ENCODE data around the gene LITAFD.

The LITAFD gene

DNA sequence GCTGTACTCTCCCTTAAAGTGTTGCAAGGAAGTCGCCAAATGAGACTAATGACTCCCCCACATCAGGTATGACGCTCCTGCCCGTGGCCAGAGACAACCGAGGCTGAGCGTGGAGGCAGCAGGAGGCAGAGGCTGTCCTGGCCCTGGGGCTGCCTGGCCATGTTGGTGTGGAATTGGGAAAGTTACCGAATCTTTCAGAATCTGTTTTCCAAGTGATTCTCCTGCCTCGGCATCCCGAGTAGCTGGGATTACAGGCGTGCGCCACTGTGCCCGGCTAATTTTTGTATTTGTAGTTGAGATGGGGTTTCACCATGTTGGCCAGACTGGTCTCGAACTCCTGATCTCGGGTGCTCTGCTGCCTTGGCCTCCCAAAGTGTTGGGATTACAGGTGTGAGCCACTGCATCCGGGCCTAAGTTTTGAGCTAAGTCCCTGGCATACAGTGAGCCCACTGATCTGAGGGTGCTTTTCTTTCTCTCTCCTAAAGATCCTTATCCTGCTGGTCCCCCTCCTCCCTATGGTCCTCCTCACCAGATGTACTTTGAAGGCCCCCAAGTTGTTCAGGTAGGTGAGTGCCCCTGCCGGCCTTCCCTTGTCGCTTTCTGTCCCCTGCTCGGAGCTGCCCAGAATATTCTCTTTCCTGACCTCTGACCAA lies 700 bp downstream of the LITAFD start:
- no peak overlapping the region for H3K4me3 ChIP-seq
- H3K27me3 ChIP-seq, result no peaks in the 10 kb centered on the region
- H3K4me2 ChIP-seq, result no peak overlapping the region
- no peak overlapping the region for H3K27ac ChIP-seq
- peaks cover 0 to 9% (median 7%) of the 10 kb centered on the region in 11 experiments; a peak in 15 of 22 replicates for H3K36me3 ChIP-seq
- TF ChIP-seq Cebpa-rat (IDR thresholded peaks at IDR 0.05), result no peak
- no peak overlapping the region for H3K9ac ChIP-seq
- peaks cover 5 to 38% (median 30%) of the 10 kb centered on the region in 11 experiments; a peak in 21 of 22 replicates for H4K20me1 ChIP-seq
- no peaks in the 10 kb centered on the region for H3K9me3 ChIP-seq (replicated peaks in 1 of 11)
- peaks cover 23 to 71% (median 55%) of the 10 kb centered on the region in 10 experiments for H3K4me1 ChIP-seq

DNA sequence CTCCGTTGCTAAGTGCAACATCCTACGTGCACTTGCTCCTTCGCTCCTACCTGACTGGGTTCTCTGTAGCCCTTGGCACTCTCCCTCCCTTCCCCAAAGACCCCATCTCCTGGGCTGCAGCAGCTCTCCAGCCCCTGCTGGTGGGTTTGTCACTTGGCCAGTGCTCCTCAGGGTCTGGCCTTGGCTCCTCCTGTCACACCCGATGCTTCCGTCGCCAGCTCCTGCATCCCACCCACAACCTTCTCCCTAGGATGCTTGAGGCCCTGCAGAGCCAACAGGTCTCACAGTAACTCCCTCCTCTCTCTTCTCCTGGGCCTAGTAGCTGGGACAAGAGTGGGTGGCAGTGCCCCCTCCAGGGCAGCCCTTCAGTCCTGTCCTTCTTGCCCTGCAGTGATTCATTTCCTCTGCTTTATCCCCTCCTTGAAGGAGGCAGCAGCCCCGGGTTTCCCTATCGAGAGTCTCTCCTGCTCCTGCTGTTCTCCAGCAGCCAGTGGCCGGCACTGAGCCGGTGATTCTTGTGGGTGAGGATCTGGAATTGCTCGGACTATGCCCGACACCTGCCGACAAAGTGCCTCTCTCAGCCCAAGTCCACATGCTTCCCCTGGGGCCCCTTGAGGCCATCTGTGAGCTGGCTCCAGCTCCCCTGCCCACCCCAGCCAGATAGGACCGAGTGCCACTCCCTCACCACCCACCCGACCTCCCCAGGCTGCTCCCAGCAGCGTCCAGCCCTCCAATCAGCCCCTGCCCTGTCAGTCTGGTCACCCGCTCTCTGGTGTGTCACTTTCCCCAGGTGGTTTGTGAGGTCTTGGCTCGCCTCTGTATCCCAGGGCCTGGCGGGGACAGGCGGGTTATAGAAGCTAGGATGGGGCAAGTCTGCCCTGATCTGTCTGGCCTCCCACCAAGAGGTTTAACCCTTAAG lies 3.8 kb downstream of the LITAFD start:
- Histone ChIP-seq H3K27ac (peak overlapping the region in 1 of 11 experiments; percentile 4; a peak in 1 of 22 replicates), H3K9ac (peak overlapping the region in 9 of 11 experiments; percentile 13 to 56 (median 40); a peak in 8 of 22 replicates)

DNA sequence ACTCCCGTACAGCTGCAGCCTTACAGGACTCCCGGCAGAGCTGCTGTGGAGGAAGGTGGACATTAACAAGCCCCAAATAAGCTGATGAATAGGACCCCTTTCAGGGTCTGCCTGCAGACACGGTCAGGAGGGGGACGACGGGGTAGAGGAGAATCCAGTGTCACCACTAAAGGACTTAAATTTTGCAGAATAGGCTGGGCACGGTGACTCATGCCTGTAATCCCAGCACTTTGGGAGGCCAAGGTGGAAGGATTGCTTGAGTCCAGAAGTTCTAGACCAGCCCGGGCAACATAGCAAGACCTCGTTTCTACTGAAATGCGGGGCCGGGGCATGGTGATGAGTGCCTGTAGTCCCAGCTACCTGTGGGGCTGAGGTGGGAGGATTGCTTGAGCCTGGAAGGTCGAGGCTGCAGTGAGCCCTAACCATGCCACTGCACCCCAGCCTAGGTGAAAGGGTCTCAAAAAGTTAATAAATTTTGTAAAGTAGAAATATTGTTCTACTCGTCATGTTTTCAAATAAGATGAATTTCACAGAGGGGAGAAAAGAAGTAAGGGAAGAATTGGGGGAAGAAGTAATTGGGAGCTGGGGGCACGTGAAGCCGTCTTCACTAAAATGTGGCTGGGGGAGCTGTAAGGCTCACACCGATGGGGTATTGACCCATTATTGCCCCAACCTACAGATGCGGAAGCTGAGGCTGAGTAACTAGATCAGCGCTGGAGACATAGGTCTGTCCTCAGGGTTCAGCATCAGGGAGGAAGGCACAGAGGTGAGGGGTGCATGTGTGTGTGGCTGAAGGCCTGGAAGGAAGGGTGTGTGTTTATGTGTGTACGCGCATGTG lies 4.7 kb downstream of the LITAFD start:
- Histone ChIP-seq H3K27ac (no peak overlapping the region), H4K20me1 (peaks cover 41 to 77% (median 70%) of the 10 kb centered on the region in 11 experiments; a peak in 21 of 22 replicates), H3K4me1 (peaks cover 36 to 85% (median 75%) of the 10 kb centered on the region in 10 experiments), H3K4me3 (no peak overlapping the region), H3K27me3 (no peaks in the 10 kb centered on the region), H3K36me3 (peaks cover 31 to 47% (median 39%) of the 10 kb centered on the region in 11 experiments; a peak in 21 of 22 replicates), H3K4me2 (peak overlapping the region; percentile 45 to 80 (median 66)), H3K9me3 (replicated peaks in 1 of 11) (no peaks in the 10 kb centered on the region), H3K9ac (peak overlapping the region in 6 of 11 experiments; percentile 15 to 56 (median 38); a peak in 6 of 22 replicates)
- no peak for TF ChIP-seq Cebpa-rat (IDR thresholded peaks at IDR 0.05)

More for the DNA sequence above, 3.8 kb downstream of the LITAFD start:
- Histone ChIP-seq H3K4me2 (peak overlapping the region; percentile 45 to 80 (median 66)), H3K36me3 (peaks cover 26 to 39% (median 34%) of the 10 kb centered on the region in 11 experiments; a peak in 21 of 22 replicates), H3K4me3 (no peak overlapping the region), H3K9me3 (replicated peaks in 1 of 11) (no peaks in the 10 kb centered on the region), H4K20me1 (peaks cover 32 to 69% (median 61%) of the 10 kb centered on the region in 11 experiments; a peak in 21 of 22 replicates), H3K27me3 (no peaks in the 10 kb centered on the region), H3K4me1 (peaks cover 27 to 82% (median 68%) of the 10 kb centered on the region in 10 experiments)
- TF ChIP-seq Cebpa-rat (IDR thresholded peaks at IDR 0.05), result no peak

DNA sequence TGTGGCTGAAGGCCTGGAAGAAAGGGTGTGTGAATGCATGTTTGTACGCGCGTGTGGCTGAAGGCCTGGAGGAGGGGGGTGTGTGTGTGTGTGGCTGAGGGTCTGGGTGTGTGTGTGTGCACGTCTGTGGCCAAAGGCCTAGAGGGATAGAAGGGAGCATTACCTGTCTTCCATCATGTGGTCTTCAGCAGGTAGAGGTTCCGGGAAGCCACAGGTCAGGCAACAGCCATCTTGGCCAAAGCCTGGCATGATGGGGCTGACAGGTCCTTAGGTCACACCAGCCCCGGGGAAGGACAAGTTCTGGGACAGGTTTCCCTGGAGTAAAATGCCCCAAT lies 5.2 kb downstream of the LITAFD start:
- no peak for TF ChIP-seq Cebpa-rat (IDR thresholded peaks at IDR 0.05)
- H3K9me3 ChIP-seq (replicated peaks in 1 of 11), result no peaks in the 10 kb centered on the region
- no peaks in the 10 kb centered on the region for H3K27me3 ChIP-seq
- peak overlapping the region in 7 of 11 experiments; percentile 52 to 87 (median 66); a peak in 10 of 22 replicates for H3K4me2 ChIP-seq
- peaks cover 41 to 85% (median 77%) of the 10 kb centered on the region in 10 experiments for H3K4me1 ChIP-seq
- H3K36me3 ChIP-seq, result peaks cover 31 to 48% (median 40%) of the 10 kb centered on the region in 11 experiments; a peak in 21 of 22 replicates
- H3K9ac ChIP-seq, result no peak overlapping the region
- H3K4me3 ChIP-seq, result no peak overlapping the region
- peaks cover 47 to 83% (median 76%) of the 10 kb centered on the region in 11 experiments; a peak in 21 of 22 replicates for H4K20me1 ChIP-seq
- H3K27ac ChIP-seq, result no peak overlapping the region

DNA sequence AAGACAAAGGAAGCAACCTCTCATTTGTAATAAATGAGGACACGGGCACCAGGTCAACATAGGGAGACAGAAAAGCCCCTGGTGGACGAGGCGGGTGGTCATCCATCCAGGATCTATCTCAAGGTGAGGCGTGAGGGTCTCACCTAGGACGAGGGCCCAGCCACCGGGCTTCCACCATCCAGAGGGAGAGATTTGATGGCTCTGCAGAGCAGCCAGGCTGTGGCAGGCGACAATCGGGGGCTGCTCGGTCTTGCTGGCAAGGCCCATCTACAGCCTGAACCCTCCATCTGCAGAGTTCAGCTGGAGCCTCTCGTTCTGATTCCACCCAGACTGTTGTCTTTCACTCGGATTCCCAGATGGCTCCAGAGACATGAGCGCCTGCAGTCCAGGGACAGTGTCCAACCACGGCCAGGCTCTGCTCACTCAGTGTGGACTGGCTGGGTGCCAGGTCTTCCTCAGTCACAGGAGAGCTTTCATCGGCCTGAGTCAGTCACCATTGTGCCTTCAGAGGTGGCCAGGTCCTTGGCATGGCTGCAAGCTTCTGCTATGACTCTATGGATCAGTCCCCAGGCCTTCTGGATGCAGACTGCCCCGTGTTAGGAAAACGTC lies 5.9 kb downstream of the LITAFD start:
- peak overlapping the region in 3 of 11 experiments; percentile 31 to 44 (median 35); a peak in 3 of 22 replicates for H3K9ac ChIP-seq
- peaks cover 48 to 90% (median 82%) of the 10 kb centered on the region in 10 experiments for H3K4me1 ChIP-seq
- H3K4me2 ChIP-seq, result peak overlapping the region in 6 of 11 experiments; percentile 67 to 89 (median 80); a peak in 8 of 22 replicates
- H3K27ac ChIP-seq, result peak overlapping the region in 2 of 11 experiments; percentile 0 to 7; a peak in 1 of 22 replicates
- peaks cover 33 to 54% (median 41%) of the 10 kb centered on the region in 11 experiments; a peak in 21 of 22 replicates for H3K36me3 ChIP-seq
- no peaks in the 10 kb centered on the region for H3K9me3 ChIP-seq (replicated peaks in 1 of 11)
- peaks cover 54 to 90% (median 82%) of the 10 kb centered on the region in 11 experiments; a peak in 21 of 22 replicates for H4K20me1 ChIP-seq
- TF ChIP-seq Cebpa-rat (IDR thresholded peaks at IDR 0.05), result no peak
- H3K27me3 ChIP-seq, result no peaks in the 10 kb centered on the region
- no peak overlapping the region for H3K4me3 ChIP-seq

DNA sequence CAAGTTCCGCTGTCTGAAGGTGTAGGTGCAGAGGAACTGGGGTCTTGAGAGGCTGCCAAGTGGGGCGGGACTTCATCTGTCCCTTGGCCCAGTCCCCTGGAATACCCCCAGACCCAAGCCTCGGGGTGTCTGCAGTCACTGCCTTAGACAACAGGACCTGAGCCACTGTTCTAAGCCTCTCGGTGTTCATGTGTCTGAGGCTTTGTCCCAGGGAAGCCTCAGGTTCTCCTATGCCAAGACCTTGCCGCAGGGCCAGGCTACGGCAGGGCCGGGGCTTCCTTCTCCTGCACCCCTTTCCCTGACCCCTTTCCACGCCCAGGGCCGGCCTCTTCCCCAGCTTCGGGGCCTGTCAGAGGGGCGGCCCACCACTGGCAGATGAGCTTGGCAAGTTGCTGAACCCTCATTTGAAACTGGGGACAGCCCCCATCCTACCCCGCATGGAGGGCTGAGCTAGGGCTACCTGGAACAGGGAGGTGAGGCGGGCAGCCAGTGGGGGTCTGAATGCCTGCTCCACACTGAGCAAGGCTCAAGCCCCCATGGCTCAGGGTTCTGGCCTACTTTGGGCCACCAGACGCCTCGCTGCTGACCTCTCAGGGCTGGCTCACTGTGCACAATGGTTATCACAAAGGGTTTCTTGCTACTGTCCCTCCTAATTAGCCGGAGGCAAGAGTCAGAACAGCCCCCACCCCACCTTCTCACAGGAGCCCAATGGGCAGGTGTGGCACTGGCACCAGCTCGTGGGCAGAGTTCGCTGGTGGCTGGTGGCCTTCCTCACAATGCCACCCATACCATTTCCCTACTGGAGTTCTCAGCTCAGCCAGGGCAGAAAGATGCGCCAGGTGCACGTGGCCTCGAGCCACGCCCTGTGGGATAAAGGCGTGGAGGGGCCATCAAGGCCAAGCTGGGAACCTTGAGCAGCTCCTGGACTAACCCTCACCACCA lies 7.1 kb downstream of the LITAFD start:
- Histone ChIP-seq H3K4me2 (peak overlapping the region in 8 of 11 experiments; percentile 31 to 89 (median 76); a peak in 14 of 22 replicates), H3K4me1 (peaks cover 60 to 99% (median 94%) of the 10 kb centered on the region in 10 experiments), H3K9ac (peak overlapping the region in 3 of 11 experiments; percentile 11 to 56 (median 44); a peak in 7 of 22 replicates), H3K27ac (peak overlapping the region in 4 of 11 experiments; percentile 7 to 41 (median 28); a peak in 5 of 22 replicates), H3K36me3 (peaks cover 45 to 66% (median 52%) of the 10 kb centered on the region in 11 experiments), H4K20me1 (peaks cover 65 to 98% (median 94%) of the 10 kb centered on the region in 11 experiments), H3K4me3 (no peak overlapping the region), H3K27me3 (no peaks in the 10 kb centered on the region), H3K9me3 (replicated peaks in 1 of 11) (no peaks in the 10 kb centered on the region)
- no peak for TF ChIP-seq Cebpa-rat (IDR thresholded peaks at IDR 0.05)

Measured in BLaER1 treated with 17β-estradiol and CSF1 and Interleukin-3, amounts not matched to agents 10 nM and 100 nM (cell line).